ENCODE results near the gene ABI3BP.
A peak's percentile ranks its signal among the peaks of the same experiment; 100 is the strongest.

ABI3BP gene

DNA sequence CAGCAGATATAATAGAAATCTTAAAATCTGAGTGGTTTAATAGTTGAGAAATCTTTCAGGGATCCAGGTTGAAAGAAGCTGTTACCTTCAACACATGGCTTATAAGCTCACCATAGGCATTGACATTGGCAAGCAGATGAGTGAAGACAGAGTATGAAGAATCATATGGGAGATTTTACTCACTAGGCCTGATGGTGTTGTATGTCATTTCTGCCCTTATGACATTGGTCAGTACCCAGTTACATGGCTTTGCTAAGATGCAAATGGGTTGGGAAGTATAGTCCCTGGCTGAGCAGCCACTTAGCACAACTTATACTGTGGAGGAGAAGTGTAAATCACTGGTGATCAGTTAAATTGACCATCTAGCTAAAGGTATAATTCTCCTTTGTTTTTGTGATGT lies 278.0 kb downstream of the ABI3BP start:
- DNase-seq: no peak

DNA sequence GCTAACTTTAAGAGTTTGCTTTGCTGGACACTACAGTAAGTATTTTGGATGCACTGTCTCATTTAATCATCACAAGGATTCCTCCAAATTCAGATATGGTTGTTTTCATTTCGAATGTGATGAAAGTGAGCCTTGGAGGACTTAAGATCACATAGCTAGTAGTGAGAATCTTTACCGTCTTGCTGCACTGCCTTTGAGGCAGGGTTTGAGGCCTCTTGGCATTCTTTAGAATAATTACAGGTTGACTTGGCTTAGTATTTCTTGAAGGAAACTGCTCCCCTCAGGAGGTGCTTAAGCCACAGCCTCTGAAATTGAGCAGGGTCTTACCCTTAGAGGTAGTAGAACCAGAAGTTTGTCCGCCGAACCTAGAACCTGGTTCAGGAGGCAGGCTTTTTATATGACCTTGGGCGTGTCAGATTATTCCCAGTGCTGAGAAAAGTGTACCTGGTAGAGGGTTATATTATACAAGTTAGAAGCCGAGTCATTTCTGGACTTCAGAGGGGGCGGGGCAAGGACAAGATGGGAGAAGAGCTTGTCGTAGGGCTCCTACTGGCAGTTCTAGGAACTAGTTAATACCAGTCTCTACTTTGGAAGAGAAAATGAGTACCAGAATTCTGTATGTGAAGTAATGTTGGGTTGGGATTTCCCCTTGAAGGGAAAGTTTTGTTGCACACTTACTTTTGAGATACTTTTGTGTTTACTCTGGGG lies 282.8 kb downstream of the ABI3BP start:
- DNase-seq: peak; percentile 85

DNA sequence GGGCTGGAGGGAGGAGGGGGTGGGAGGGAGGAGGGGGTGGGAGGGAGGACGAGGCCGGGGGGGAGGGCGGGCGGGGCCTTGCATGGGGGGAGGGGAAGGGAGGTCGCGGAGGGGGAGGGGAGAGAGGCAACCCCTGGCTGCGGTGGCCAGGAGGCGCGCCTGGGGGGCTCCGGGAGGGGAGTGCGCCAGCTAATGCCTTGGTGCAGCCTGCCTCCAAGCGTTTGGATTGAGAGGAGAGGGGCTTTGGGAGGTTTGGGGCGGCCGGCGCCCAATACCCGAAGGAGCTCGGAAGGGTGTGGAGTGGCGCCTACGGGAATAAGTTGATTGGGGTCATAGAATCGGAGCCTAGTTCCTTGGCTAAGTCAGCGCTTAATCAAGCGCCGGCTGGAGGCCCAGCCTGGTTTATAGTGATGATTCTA lies 283.4 kb downstream of the ABI3BP start:
- DNase-seq: peak; percentile 18

DNA sequence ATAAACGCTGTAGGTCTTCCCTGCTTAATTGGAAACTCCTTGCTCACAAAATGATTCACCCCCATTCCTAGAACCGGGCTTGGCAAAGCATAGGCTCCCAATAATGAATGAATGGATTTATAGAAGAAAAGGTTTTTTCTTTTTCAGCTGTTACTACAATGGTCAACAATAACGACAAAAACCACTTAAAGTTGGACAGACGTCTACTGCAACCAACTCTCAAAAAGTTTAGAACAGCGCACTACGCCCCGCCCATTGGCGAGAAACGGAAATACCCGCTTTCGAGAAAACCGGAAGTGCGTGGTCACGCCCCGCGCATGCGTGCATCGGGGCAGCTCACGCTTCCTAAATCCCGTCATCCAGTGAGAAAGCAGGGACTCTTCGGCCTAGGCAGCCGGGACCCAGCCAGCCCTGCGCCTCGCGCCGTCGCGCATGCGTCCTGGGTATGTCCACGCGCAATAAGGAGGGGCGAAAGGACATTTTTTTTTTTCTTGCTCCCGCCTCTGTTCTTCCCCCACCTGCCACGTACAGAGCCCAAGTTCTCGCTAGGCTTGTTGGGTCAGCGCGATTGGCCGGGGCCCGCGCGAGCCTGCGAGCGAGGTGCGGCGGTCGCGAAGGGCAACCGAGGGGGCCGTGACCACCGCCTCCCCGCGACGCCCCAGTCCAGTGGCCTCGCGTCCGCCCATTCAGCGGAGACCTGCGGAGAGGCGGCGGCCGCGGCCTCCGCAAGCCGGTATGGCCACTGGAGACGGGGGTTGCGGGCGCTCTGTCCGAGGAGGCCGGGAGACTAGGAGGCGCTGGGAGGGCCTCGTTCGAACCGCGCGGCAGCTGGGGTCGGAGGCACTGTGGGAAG lies 284.0 kb downstream of the ABI3BP start, which contains the start of gene TFG:
Gene TFG (plus strand): TSS at position 506 of the 853 bp plus-strand sequence. CDS start 4,192 bp downstream, outside the sequence.
- peak; percentile 97 for DNase-seq

DNA sequence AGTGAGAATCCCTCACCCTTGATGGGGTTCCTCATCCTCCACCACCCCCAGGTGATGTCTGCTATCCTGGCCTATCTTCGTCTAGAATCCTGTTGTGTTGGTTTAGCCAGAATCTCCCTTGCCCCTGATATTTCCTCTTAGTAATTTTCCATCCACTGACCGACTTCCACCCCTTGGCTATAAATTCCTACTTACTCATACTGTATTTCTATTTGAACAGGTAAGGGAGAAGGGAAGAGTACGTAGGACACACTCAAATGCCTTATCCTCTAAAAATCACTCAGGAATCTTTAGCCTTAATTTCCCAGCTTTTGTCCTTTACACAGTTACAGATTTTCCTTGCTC lies 284.6 kb downstream of the ABI3BP start:
- DNase-seq: no peak

DNA sequence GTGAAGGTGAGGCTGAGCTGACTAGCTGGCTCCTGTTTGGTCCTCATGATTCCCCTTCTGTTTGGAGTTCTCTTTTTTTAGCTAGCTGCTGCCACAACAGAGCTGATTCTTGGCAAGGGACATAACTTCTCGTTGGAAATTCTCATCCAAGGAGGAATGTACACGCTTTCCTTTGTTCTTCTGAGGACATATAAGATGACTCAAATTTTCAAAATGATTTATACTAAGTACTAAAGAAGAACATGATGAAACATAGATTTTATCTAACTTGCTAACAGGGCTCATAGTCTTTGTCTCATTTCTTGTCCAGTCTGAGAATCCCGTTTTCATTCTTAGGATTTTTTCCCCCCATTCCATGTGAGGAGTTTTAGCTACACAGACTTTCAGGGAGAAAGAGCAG lies 286.9 kb downstream of the ABI3BP start:
- DNase-seq: no peak

DNA sequence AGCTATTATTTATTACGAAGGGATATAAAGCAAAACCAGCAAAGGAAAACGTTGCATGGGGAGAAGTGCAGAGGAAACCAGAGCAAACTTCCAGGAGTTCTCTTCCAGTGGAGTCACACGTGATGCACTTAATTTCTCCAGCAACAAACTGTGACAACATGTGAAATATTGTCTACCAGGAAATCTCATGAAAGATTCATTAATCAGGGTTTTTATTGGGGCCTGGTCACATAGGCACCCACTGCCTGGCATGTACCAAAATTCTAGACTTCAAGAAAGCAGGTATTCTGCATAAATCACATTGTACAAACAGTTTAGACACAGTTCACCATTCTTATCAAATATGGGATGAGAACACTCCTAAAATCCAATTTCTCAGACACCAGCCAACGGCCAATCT lies 289.4 kb downstream of the ABI3BP start:
- no peak for DNase-seq

DNA sequence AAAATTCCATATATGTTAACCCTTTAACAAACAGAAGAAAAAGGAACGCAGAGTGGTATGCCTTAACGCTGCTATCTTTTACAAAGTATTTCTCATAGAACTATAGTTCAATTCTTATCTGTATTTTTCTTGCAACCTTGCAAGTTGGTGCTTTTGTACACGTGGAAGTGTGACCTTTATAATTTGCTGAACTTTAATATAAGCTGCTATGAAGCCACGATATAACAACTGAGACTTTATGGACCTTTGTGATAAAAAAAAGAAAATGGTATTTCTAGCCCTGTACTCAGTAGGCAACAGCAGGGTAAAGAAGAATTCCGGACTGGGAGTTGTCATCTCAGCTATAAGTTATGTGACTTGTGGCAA lies 290.3 kb downstream of the ABI3BP start:
- no peak for DNase-seq

DNA sequence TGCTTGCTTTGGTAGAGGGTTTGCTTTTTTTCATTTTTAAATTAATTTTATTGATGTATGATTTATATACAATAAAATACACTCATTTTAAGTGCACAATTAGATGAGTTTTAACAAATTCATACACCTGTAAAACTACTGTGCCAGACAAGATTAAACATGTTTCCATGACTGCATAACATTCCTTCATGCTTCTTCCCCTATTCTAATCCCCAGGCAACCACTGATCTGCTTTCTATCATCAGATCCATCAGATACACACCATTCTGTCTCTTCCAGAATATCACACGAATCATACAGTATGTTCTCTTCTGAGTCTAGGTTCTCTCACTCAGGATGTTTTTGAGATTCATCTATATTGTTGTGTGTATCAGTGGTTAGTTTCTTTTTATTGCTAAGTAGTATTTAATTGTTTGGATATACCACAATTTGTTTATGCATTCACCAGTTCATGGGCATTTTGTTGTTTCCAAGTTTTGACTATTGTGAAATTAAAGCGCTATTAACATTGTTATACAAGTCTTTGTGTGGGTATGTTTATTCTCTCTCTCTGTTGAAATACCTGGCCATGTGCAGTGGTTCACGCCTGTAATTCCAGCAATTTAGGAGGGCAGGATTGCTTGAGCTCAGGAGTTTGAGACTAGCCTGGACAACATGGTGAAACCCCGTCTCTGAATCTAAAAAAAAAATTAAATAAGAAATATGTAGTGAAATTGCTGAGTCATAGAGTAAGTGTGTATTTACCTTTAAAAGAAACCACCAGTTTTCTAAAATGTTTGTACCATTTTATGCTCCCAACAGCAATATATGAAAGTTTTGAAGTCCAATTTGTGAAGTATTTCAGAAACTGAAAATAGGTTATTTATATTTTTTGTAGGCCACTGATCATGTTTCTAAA lies 290.9 kb downstream of the ABI3BP start:
- no peak for DNase-seq

DNA sequence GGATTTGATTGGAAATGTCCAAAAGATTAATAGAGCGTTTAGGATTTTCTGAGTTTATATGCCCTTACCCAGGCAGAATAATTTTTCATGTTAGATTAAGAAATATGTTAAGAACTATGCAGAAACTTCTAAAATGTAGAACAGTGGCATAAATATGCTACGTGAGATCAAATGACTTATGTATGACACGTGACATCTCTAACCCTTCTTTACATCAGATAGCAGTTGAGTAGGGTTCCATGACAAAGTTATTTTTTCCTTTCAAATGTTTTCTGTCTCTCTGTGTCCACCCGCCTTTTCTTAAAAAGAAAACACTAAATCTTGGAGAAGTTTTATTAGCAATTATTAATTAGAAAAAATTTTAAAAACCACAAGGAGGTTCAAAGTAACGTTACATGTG lies 292.5 kb downstream of the ABI3BP start:
- DNase-seq: no peak
